ENCODE data around the gene RSRP1. TPM values are rescaled to one million over a fixed set of nuclear protein-coding genes. Genes with fewer than 3 reads are reported as not detected.

The RSRP1 gene
- polyA plus RNA-seq, 1 donor (not counting 4 experiments of a cell fraction or from before 2014, with no cell fraction given): 71.2 TPM

DNA sequence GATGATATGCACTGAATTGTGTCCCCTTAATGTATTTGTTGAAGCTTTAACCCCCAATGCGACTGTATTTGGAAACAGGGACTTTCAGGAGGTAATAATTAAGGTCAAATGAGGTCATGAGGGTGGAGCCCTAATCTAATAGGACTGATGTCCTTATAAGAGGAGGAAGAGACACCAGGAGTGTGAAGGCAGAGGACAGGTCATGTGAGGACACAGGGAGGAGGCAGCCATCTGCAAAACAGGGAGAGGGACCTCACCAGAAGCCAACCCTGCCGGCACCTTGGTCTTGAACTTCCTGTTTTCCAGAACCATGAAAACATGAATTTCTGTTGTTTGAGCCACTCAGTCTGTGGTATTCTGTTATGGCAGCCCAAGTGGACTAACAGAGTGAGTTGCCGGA, 30.2 kb downstream of the RSRP1 start:
- no peaks in the 10 kb centered on the region for H3K27me3 ChIP-seq (ENCODE audit: control insufficient read depth, extremely low read depth, insufficient read depth, low read length)
- no peaks in the 10 kb centered on the region for H3K79me2 ChIP-seq (ENCODE audit: control insufficient read depth, insufficient read depth, low read length)
- H3K4me2 ChIP-seq (ENCODE audit: control insufficient read depth, extremely low read depth, insufficient read depth, low read depth, low read length): no peak overlapping the region
- H3K9me1 ChIP-seq (ENCODE audit: control insufficient read depth, extremely low read depth, insufficient read depth, low read length): no peaks in the 10 kb centered on the region
- TF ChIP-seq, protein P1, sequence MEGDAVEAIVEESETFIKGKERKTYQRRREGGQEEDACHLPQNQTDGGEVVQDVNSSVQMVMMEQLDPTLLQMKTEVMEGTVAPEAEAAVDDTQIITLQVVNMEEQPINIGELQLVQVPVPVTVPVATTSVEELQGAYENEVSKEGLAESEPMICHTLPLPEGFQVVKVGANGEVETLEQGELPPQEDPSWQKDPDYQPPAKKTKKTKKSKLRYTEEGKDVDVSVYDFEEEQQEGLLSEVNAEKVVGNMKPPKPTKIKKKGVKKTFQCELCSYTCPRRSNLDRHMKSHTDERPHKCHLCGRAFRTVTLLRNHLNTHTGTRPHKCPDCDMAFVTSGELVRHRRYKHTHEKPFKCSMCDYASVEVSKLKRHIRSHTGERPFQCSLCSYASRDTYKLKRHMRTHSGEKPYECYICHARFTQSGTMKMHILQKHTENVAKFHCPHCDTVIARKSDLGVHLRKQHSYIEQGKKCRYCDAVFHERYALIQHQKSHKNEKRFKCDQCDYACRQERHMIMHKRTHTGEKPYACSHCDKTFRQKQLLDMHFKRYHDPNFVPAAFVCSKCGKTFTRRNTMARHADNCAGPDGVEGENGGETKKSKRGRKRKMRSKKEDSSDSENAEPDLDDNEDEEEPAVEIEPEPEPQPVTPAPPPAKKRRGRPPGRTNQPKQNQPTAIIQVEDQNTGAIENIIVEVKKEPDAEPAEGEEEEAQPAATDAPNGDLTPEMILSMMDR (optimal IDR thresholded peaks at IDR 0.05 in 1 of 3, IDR thresholded peaks at IDR 0.05 in 1 of 3, conservative IDR thresholded peaks at IDR 0.05 in 1 of 3; ENCODE audit: extremely low read depth in 1 of 3, insufficient read depth in 2 of 3, low read length in 3 of 3): no peak
- TF ChIP-seq EZH2 (IDR thresholded peaks at IDR 0.05; ENCODE audit: low read length): no peak
- H3K36me3 ChIP-seq (ENCODE audit: control insufficient read depth in 2 of 2, extremely low read depth in 1 of 2, insufficient read depth in 2 of 2, low read length in 2 of 2): peaks cover 5 to 12% of the 10 kb centered on the region in 2 experiments
- H3K4me1 ChIP-seq (ENCODE audit: control insufficient read depth, extremely low read depth, insufficient read depth, low read length): no peaks in the 10 kb centered on the region
- no peak overlapping the region for H3K27ac ChIP-seq (ENCODE audit: control insufficient read depth, insufficient read depth, low read length)
- no peak overlapping the region for H3K9ac ChIP-seq (ENCODE audit: control insufficient read depth, extremely low read depth, insufficient read depth, low read length)
- H3K9me3 ChIP-seq (ENCODE audit: control insufficient read depth, low read depth, low read length): no peaks in the 10 kb centered on the region
- dilution Hi-C loops (cut with MboI; ENCODE audit: extremely low pct_ligation_motif_present, low sequenced_read_pairs): loop anchor here (25.0 kb wide), 1 partner anchor 280 kb away; the partner anchor contains the start of gene RUNX3
- no peaks in the 10 kb centered on the region for H4K20me1 ChIP-seq (ENCODE audit: control insufficient read depth, extremely low read depth, insufficient read depth, low read length)
- H3K4me3 ChIP-seq (ENCODE audit: control insufficient read depth in 2 of 3, extremely low read depth in 1 of 3, insufficient read depth in 2 of 3, low read depth in 1 of 3, low read length in 3 of 3): no peak overlapping the region
- H2AFZ ChIP-seq (ENCODE audit: control insufficient read depth, low read length): no peak overlapping the region
- no peak for DNase-seq (ENCODE audit: low read depth, low spot score)
- FAIRE-seq: no peak

DNA sequence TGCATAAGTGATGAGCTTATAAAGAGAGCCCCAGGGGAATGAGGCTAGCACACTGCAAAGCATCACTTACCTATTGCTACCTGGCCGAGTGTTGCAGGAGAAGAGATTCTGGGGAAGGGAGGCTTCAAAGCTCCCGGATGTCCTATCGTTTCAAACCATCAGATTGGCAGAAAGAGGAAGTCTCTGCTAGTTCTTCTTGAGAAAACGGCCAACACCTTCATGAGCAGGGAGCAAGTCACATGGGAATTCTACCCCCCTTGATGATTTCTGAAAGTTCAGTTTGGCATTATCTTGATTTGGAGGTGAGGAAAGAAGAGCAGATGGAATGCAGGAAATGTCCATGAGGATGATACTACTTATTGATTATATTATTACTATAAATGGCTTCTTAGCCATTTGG, 31.1 kb downstream of the RSRP1 start:
- H3K9me3 ChIP-seq (ENCODE audit: control insufficient read depth, low read depth, low read length): no peaks in the 10 kb centered on the region
- no peak for FAIRE-seq
- H3K9me1 ChIP-seq (ENCODE audit: control insufficient read depth, extremely low read depth, insufficient read depth, low read length): no peaks in the 10 kb centered on the region
- H3K27ac ChIP-seq (ENCODE audit: control insufficient read depth, insufficient read depth, low read length): no peak overlapping the region
- H3K79me2 ChIP-seq (ENCODE audit: control insufficient read depth, insufficient read depth, low read length): no peaks in the 10 kb centered on the region
- no peak overlapping the region for H2AFZ ChIP-seq (ENCODE audit: control insufficient read depth, low read length)
- no peak overlapping the region for H3K9ac ChIP-seq (ENCODE audit: control insufficient read depth, extremely low read depth, insufficient read depth, low read length)
- no peak for DNase-seq (ENCODE audit: low read depth, low spot score)
- no peak overlapping the region for H3K4me3 ChIP-seq (ENCODE audit: control insufficient read depth in 2 of 3, extremely low read depth in 1 of 3, insufficient read depth in 2 of 3, low read depth in 1 of 3, low read length in 3 of 3)
- H3K4me1 ChIP-seq (ENCODE audit: control insufficient read depth, extremely low read depth, insufficient read depth, low read length): no peaks in the 10 kb centered on the region
- no peaks in the 10 kb centered on the region for H3K27me3 ChIP-seq (ENCODE audit: control insufficient read depth, extremely low read depth, insufficient read depth, low read length)
- dilution Hi-C loops (cut with MboI; ENCODE audit: extremely low pct_ligation_motif_present, low sequenced_read_pairs): loop anchor here (25.0 kb wide), 1 partner anchor 279 kb away; the partner anchor contains the start of gene RUNX3
- TF ChIP-seq, protein P1 (optimal IDR thresholded peaks at IDR 0.05 in 1 of 3, IDR thresholded peaks at IDR 0.05 in 1 of 3, conservative IDR thresholded peaks at IDR 0.05 in 1 of 3; ENCODE audit: extremely low read depth in 1 of 3, insufficient read depth in 2 of 3, low read length in 3 of 3): no peak
- TF ChIP-seq EZH2 (IDR thresholded peaks at IDR 0.05; ENCODE audit: low read length): no peak
- H4K20me1 ChIP-seq (ENCODE audit: control insufficient read depth, extremely low read depth, insufficient read depth, low read length): no peaks in the 10 kb centered on the region
- no peak overlapping the region for H3K4me2 ChIP-seq (ENCODE audit: control insufficient read depth, extremely low read depth, insufficient read depth, low read depth, low read length)
- peaks cover 3% of the 10 kb centered on the region in 2 experiments for H3K36me3 ChIP-seq (ENCODE audit: control insufficient read depth in 2 of 2, extremely low read depth in 1 of 2, insufficient read depth in 2 of 2, low read length in 2 of 2)
